Activated naive CD4-positive, alpha-beta T cell treated with anti-CD3 and anti-CD28 coated beads, Interleukin-2, amount 50 U/mL, for 72 hours (primary cell): ENCODE results near the gene SMU1. TPM values are rescaled to one million over a fixed set of nuclear protein-coding genes. Genes with fewer than 3 reads are reported as not detected.
"Not testable (repeated sequence)": the region's sequence is repeated elsewhere in the genome, so short reads cannot be mapped to it uniquely, and the experiment has no call there.

Source experiments
- ATAC-seq, 2 donors: fragments of 150-1000 bp; cut with Tn5 transposase; 2 replicates each; pipeline ENCODE4 v1.10.0; 2021; ENCODE audit warnings: mild to moderate bottlenecking in 2 of 2, moderate library complexity in 2 of 2
- DNase-seq, 2 donors: peaks; one replicate each; pipeline ENCODE4 v3.0.0; 2021 to 2022; ENCODE audit warnings: low spot score in 2 of 2
- H3K27ac Mint-ChIP-seq, 2 donors: one replicate each; pipeline ENCODE4 v1.8.0; 2022; ENCODE audit warnings: mild to moderate bottlenecking in 2 of 2, mixed read lengths in 2 of 2
- H3K36me3 Mint-ChIP-seq, 2 donors: one replicate each; pipeline ENCODE4 v1.8.0; 2022; ENCODE audit warnings: mixed read lengths in 2 of 2
- H3K9me3 Mint-ChIP-seq, 2 donors: one replicate each; pipeline ENCODE4 v1.8.0; 2022; ENCODE audit warnings: mixed read lengths in 2 of 2
- total RNA-seq, 2 donors: library from RNA; stranded (reverse); gene quantifications; one replicate each; pipeline ENCODE4 v1.2.3, GENCODE V29; 2022

The SMU1 gene
- total RNA-seq, 2 donors from 2014 or later: 26.1 to 28.9 TPM

- Mint-ChIP-seq H3K27ac (no peak overlapping the region), H3K9me3 (no peaks in the 10 kb centered on the region), H3K36me3 (peaks cover 4 to 8% of the 10 kb centered on the region in 2 donors)
- DNase-seq (no peak), ATAC-seq (no peak)
These were observed 32.6 kb upstream of the SMU1 start for GRCh38 chr9:33109097-33109496.

GRCh38 chr9:33108472-33108871 is 32.0 kb upstream of the SMU1 start:
- DNase-seq (no peak), ATAC-seq (no peak)
- Mint-ChIP-seq H3K36me3 (peaks cover 1 to 4% of the 10 kb centered on the region in 2 donors), H3K27ac (no peak overlapping the region), H3K9me3 (no peaks in the 10 kb centered on the region)

GRCh38 chr9:33107762-33108161 is 31.3 kb upstream of the SMU1 start:
- ATAC-seq (no peak), DNase-seq (no peak)
- Mint-ChIP-seq H3K36me3 (peaks cover 0 to 4% of the 10 kb centered on the region in 2 donors), H3K9me3 (no peaks in the 10 kb centered on the region), H3K27ac (no peak overlapping the region)

GRCh38 chr9:33106827-33107621 is 30.6 kb upstream of the SMU1 start:
- ATAC-seq: no peak
- peak overlapping the region; percentile 73 to 89 for H3K27ac Mint-ChIP-seq
- peaks cover 0 to 4% of the 10 kb centered on the region in 2 donors for H3K36me3 Mint-ChIP-seq
- DNase-seq: no peak
- no peaks in the 10 kb centered on the region for H3K9me3 Mint-ChIP-seq

GRCh38 chr9:33106372-33106771 is 29.9 kb upstream of the SMU1 start:
- DNase-seq (no peak), ATAC-seq (no peak)
- Mint-ChIP-seq H3K27ac (peak overlapping the region; percentile 73 to 89), H3K9me3 (no peaks in the 10 kb centered on the region), H3K36me3 (no peaks in the 10 kb centered on the region)

GRCh38 chr9:33105959-33106358 is 29.5 kb upstream of the SMU1 start:
- H3K9me3 Mint-ChIP-seq: no peaks in the 10 kb centered on the region
- peak overlapping the region in 1 of 2 donors; percentile 73 for H3K27ac Mint-ChIP-seq
- DNase-seq: no peak
- H3K36me3 Mint-ChIP-seq: no peaks in the 10 kb centered on the region
- ATAC-seq: no peak

GRCh38 chr9:33105504-33105903 is 29.0 kb upstream of the SMU1 start:
- H3K36me3 Mint-ChIP-seq: no peaks in the 10 kb centered on the region
- no peak overlapping the region for H3K27ac Mint-ChIP-seq
- H3K9me3 Mint-ChIP-seq: no peaks in the 10 kb centered on the region
- no peak for DNase-seq
- no peak for ATAC-seq

GRCh38 chr9:33104401-33104800 is 27.9 kb upstream of the SMU1 start:
- Mint-ChIP-seq H3K27ac (peak overlapping the region; percentile 23 to 94), H3K36me3 (no peaks in the 10 kb centered on the region), H3K9me3 (no peaks in the 10 kb centered on the region)
- DNase-seq: no peak
- no peak for ATAC-seq

GRCh38 chr9:33103501-33104281 is 27.2 kb upstream of the SMU1 start:
- ATAC-seq: no peak
- H3K9me3 Mint-ChIP-seq: no peaks in the 10 kb centered on the region
- DNase-seq: no peak
- no peaks in the 10 kb centered on the region for H3K36me3 Mint-ChIP-seq
- H3K27ac Mint-ChIP-seq: peak overlapping the region in 1 of 2 donors; percentile 23

- ATAC-seq: no peak
- Mint-ChIP-seq H3K9me3 (no peaks in the 10 kb centered on the region), H3K27ac (no peak overlapping the region), H3K36me3 (no peaks in the 10 kb centered on the region)
- no peak for DNase-seq
These were observed 26.2 kb upstream of the SMU1 start for GRCh38 chr9:33102551-33103210.

GRCh38 chr9:33101104-33101951 is 24.9 kb upstream of the SMU1 start:
- Mint-ChIP-seq H3K9me3 (no peaks in the 10 kb centered on the region), H3K36me3 (no peaks in the 10 kb centered on the region), H3K27ac (peak overlapping the region; percentile 36 to 52)
- no peak for ATAC-seq
- DNase-seq: no peak

- no peak for ATAC-seq
- no peaks in the 10 kb centered on the region for H3K9me3 Mint-ChIP-seq
- no peaks in the 10 kb centered on the region for H3K36me3 Mint-ChIP-seq
- DNase-seq: no peak
- no peak overlapping the region for H3K27ac Mint-ChIP-seq
These were observed 23.3 kb upstream of the SMU1 start for GRCh38 chr9:33099754-33100153.

- DNase-seq (no peak), ATAC-seq (no peak)
- Mint-ChIP-seq H3K36me3 (no peaks in the 10 kb centered on the region), H3K27ac (no peak overlapping the region), H3K9me3 (no peaks in the 10 kb centered on the region)
These were observed 20.7 kb upstream of the SMU1 start for GRCh38 chr9:33097192-33097591.

- Mint-ChIP-seq H3K27ac (peak overlapping the region in 1 of 2 donors; percentile 37), H3K9me3 (peaks cover 0 to 4% of the 10 kb centered on the region in 2 donors), H3K36me3 (no peaks in the 10 kb centered on the region)
- ATAC-seq (peak; percentile 58 to 68), DNase-seq (no peak)
These were observed 16.2 kb upstream of the SMU1 start for GRCh38 chr9:33092634-33093033.

GRCh38 chr9:33085672-33086071 is 9.2 kb upstream of the SMU1 start:
- not testable (repeated sequence) for DNase-seq, H3K9me3 Mint-ChIP-seq, H3K27ac Mint-ChIP-seq

GRCh38 chr9:33082538-33083326 is 6.3 kb upstream of the SMU1 start:
- ATAC-seq: peak; percentile 23 to 47
- Mint-ChIP-seq H3K36me3 (no peaks in the 10 kb centered on the region), H3K27ac (peak overlapping the region in 1 of 2 donors; percentile 69), H3K9me3 (no peaks in the 10 kb centered on the region)
- DNase-seq: peak in 1 of 2 donors; percentile 16

More at GRCh38 chr9:33085672-33086071, 9.2 kb upstream of the SMU1 start:
- not testable (repeated sequence) for H3K36me3 Mint-ChIP-seq, ATAC-seq
